Measurements from ENCODE around the gene LATS2.

Gene LATS2

DNA sequence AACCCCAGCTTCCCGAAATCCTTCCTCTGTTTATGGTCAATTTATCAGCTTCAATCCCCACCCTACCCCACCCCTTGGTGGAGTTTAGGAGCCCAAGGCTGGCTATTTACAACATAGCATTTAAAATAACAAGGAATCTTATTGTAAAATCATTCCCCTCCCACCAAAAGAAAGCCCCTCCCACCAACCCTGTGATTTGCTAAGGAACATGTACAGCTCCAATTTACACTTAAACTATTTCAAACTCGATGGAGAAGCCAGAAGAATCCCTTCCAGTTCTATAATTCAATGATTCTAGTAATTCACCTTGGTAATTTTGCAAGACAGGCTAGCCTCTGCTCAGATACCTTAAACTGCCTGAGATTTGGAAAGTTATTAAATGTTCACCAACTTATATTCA, 3.0 kb downstream of the LATS2 start:
- Histone ChIP-seq H3K9me3 (no peaks in the 10 kb centered on the region), H3K27me3 (no peaks in the 10 kb centered on the region), H3K36me3 (no peaks in the 10 kb centered on the region), H3K4me3 (ENCODE audit: low read depth in 1 of 2, low read length in 1 of 2) (no peak overlapping the region), H3K27ac (no peak overlapping the region), H3K4me1 (ENCODE audit: control insufficient read depth in 1 of 2, insufficient read depth in 1 of 2, low read depth in 1 of 2, low read length in 1 of 2) (peaks cover 36 to 63% of the 10 kb centered on the region in 2 experiments)
- TF ChIP-seq, protein P1, sequence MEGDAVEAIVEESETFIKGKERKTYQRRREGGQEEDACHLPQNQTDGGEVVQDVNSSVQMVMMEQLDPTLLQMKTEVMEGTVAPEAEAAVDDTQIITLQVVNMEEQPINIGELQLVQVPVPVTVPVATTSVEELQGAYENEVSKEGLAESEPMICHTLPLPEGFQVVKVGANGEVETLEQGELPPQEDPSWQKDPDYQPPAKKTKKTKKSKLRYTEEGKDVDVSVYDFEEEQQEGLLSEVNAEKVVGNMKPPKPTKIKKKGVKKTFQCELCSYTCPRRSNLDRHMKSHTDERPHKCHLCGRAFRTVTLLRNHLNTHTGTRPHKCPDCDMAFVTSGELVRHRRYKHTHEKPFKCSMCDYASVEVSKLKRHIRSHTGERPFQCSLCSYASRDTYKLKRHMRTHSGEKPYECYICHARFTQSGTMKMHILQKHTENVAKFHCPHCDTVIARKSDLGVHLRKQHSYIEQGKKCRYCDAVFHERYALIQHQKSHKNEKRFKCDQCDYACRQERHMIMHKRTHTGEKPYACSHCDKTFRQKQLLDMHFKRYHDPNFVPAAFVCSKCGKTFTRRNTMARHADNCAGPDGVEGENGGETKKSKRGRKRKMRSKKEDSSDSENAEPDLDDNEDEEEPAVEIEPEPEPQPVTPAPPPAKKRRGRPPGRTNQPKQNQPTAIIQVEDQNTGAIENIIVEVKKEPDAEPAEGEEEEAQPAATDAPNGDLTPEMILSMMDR (IDR thresholded peaks at IDR 0.05): no peak

DNA sequence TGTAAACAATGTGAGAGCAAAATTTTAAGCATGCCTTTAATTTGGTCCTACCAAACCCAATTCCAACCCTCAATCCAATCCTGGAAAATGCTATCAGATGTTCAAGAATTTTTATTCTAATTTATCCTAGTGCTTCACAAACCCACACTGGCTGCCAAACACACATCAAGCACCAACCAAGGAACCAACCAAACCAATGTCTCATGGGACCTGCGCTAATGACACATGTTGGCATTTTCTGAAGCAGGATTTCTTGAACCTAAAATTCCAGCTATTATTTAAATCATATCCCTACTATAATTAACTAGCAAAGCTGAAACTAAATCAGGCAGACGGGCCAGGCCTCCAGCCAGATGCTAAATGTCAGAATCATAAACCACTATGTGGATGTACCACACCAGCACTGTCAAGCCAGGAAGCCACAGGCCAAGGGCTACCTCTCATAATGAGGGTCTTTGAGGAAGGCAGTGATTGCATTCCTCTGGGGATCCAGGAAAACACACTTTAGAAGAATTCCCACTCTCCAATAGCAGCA, 5.8 kb downstream of the LATS2 start:
- TF ChIP-seq, protein P1 (IDR thresholded peaks at IDR 0.05): no peak
- Histone ChIP-seq H3K4me1 (ENCODE audit: control insufficient read depth in 1 of 2, insufficient read depth in 1 of 2, low read depth in 1 of 2, low read length in 1 of 2) (peaks cover 41 to 84% of the 10 kb centered on the region in 2 experiments), H3K36me3 (no peaks in the 10 kb centered on the region), H3K9me3 (no peaks in the 10 kb centered on the region), H3K4me3 (ENCODE audit: low read depth in 1 of 2, low read length in 1 of 2) (no peak overlapping the region), H3K27ac (no peak overlapping the region), H3K27me3 (no peaks in the 10 kb centered on the region)

GRCh38 chr13:21055016-21055415, 6.4 kb downstream of the LATS2 start:
- H3K4me1 ChIP-seq (ENCODE audit: control insufficient read depth in 1 of 2, insufficient read depth in 1 of 2, low read depth in 1 of 2, low read length in 1 of 2): peaks cover 42 to 87% of the 10 kb centered on the region in 2 experiments

DNA sequence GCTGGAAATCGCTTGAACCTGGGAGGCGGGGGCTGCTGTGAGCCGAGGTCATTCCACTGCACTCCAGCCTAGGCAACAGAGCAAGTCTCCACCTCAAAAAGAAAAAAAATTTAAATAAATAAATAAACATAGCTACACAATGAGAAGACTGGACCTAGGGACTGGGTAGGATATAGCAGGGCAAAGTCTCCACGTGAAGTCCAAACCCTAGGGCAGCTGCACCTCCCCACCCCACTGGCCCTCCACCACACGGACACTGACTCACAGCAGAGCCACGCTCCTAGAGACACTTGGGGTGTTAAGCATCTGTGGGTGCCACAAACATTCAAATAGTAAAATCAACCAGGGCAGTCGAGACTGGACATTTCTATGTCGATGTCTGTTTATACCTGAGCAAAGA, 7.1 kb downstream of the LATS2 start:
- Histone ChIP-seq H3K36me3 (no peaks in the 10 kb centered on the region), H3K27me3 (no peaks in the 10 kb centered on the region), H3K4me3 (ENCODE audit: low read depth in 1 of 2, low read length in 1 of 2) (no peak overlapping the region), H3K27ac (peak overlapping the region; percentile 73), H3K9me3 (no peaks in the 10 kb centered on the region), H3K4me1 (ENCODE audit: control insufficient read depth in 1 of 2, insufficient read depth in 1 of 2, low read depth in 1 of 2, low read length in 1 of 2) (peaks cover 36 to 80% of the 10 kb centered on the region in 2 experiments)
- TF ChIP-seq, protein P1 (IDR thresholded peaks at IDR 0.05): no peak

More at GRCh38 chr13:21055016-21055415, 6.4 kb downstream of the LATS2 start:
- H3K27ac ChIP-seq: no peak overlapping the region
- no peaks in the 10 kb centered on the region for H3K9me3 ChIP-seq
- TF ChIP-seq, protein P1 (IDR thresholded peaks at IDR 0.05): no peak
- H3K4me3 ChIP-seq (ENCODE audit: low read depth in 1 of 2, low read length in 1 of 2): no peak overlapping the region
- H3K36me3 ChIP-seq: no peaks in the 10 kb centered on the region
- H3K27me3 ChIP-seq: no peaks in the 10 kb centered on the region

DNA sequence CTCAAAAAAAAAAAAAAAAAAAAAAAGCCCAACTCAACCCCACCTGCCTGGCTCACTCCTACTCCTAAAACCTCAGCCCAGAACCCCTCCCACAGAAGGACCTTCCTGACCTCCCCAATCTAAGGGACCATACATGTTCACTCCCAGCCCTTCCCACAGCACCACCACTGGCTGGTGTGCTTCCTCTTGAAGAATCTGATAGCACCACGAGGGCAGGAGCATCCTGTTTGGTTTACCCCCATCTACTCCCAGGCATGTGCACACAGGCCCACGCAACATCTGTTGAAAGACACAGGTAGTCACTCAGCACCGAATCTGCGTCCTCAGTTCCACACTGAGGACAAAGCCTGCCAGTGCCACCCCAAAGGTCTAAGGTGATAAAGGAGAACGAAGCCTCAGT, 8.2 kb downstream of the LATS2 start:
- H3K27ac ChIP-seq: peak overlapping the region; percentile 73
- no peaks in the 10 kb centered on the region for H3K36me3 ChIP-seq
- H3K4me1 ChIP-seq (ENCODE audit: control insufficient read depth in 1 of 2, insufficient read depth in 1 of 2, low read depth in 1 of 2, low read length in 1 of 2): peaks cover 28 to 69% of the 10 kb centered on the region in 2 experiments
- no peaks in the 10 kb centered on the region for H3K9me3 ChIP-seq
- H3K4me3 ChIP-seq (ENCODE audit: low read depth in 1 of 2, low read length in 1 of 2): no peak overlapping the region
- TF ChIP-seq, protein P1 (IDR thresholded peaks at IDR 0.05): no peak
- H3K27me3 ChIP-seq: no peaks in the 10 kb centered on the region

All from neutrophil (primary cell).